Stomach (tissue), 4 donors: ENCODE measurements around the gene INSIG1.

Experiments used
- EP300 ChIP-seq: sonication (generic); formaldehyde crosslinking; IDR thresholded peaks from one replicate; pipeline ENCODE4 v1.6.1; 2017; ENCODE audit warnings: antibody characterized with exemption
- POLR2A ChIP-seq, 4 donors: fragments of 450-650 bp; IDR thresholded peaks; one replicate each; pipeline ENCODE4 v1.6.1; 2016; ENCODE audit warnings: antibody characterized with exemption in 4 of 4, control low read depth in 2 of 4, mild to moderate bottlenecking in 1 of 4, moderate library complexity in 1 of 4
- POLR2AphosphoS5 ChIP-seq, 3 donors: sonication (generic); formaldehyde crosslinking; IDR thresholded peaks; one replicate each; pipeline ENCODE4 v1.6.1; 2016; ENCODE audit warnings: antibody characterized with exemption in 3 of 3
- TF ChIP-seq, protein P1 (sequence below), 7 experiments: fragments of 450-650 bp in 4 of 7; fragments of 200-600 bp in 3 of 7; sonication (generic) in 3 of 7; IDR thresholded peaks; one replicate each; pipeline ENCODE4 v1.5.1; 2016 to 2019; ENCODE audit warnings: antibody characterized with exemption in 7 of 7, control low read depth in 2 of 7, mild to moderate bottlenecking in 1 of 7

DNA sequence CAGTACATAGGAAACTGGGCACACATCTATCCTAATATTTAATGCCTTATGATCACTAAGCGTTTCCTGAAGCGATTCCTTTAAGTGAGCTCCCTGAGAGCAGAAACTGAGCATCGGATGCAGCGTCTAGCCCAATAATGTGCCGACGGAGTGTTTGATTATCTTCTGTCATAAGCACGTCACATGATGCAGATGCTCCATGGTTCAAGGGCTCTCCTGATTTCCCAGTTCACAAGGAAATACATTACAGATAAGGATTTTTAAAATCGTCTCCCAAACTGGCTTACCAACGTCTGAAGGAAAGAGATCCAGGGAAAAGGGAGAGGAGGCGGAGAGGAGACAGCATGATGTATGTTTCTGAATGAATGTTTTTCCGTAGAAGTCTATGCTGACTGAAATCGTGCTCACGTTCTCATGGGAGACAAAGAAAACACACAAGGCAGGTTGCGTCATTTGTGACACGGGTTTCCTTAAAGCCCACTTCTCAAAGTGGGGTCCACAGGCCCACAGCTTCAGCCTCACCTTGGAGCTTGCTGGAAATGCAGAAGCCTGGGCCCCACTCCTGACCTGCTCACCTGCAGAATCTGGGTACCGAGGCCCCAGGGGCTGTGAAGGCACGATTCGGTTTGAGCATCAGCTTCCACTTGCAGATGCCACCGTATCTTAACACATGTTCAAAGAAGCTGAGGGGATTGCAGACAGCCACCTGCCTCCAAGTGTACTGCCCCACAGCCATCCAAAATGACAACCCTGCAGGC is 21.5 kb upstream of the INSIG1 start:
- TF ChIP-seq, protein P1, sequence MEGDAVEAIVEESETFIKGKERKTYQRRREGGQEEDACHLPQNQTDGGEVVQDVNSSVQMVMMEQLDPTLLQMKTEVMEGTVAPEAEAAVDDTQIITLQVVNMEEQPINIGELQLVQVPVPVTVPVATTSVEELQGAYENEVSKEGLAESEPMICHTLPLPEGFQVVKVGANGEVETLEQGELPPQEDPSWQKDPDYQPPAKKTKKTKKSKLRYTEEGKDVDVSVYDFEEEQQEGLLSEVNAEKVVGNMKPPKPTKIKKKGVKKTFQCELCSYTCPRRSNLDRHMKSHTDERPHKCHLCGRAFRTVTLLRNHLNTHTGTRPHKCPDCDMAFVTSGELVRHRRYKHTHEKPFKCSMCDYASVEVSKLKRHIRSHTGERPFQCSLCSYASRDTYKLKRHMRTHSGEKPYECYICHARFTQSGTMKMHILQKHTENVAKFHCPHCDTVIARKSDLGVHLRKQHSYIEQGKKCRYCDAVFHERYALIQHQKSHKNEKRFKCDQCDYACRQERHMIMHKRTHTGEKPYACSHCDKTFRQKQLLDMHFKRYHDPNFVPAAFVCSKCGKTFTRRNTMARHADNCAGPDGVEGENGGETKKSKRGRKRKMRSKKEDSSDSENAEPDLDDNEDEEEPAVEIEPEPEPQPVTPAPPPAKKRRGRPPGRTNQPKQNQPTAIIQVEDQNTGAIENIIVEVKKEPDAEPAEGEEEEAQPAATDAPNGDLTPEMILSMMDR (IDR thresholded peaks at IDR 0.05), result no peak
- TF ChIP-seq POLR2A (IDR thresholded peaks at IDR 0.05) (no peak), POLR2AphosphoS5 (IDR thresholded peaks at IDR 0.05) (no peak), EP300 (no peak)
